HG02759 (cell line): ENCODE data around the gene TLE4.
"Not testable (repeated sequence)": the region's sequence is repeated elsewhere in the genome, so short reads cannot be mapped to it uniquely, and the experiment has no call there.

Experiments
- ATAC-seq: cut with Tn5 transposase; IDR thresholded peaks from one replicate; pipeline ENCODE4 v1.9.1; 2021; ENCODE audit warnings: mild to moderate bottlenecking, moderate library complexity; ENCODE audit not compliant: unreplicated experiment

Gene TLE4

GRCh38 chr9:79709743-79710674 is 138.2 kb downstream of the TLE4 start:
- ATAC-seq: no peak

DNA sequence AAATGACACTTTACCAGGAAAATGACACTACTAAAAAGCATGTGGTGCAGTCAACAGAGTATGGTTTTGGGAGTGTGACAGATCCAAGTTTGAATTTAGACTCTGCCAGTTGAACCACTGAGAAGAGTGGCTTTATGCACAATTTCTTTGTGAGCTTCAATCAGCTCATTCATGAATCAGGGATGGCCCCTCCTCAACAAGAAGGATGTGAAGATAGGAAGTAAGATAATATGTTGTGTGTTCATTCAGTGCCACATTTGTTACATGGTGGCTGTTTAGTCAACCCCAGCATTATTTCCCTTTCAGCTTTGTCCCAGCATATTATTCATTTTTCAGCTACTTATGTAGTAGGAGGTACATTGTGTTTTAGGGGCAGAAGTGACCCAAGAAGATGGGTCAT is 140.1 kb downstream of the TLE4 start:
- no peak for ATAC-seq

- no peak for ATAC-seq
These were observed 147.3 kb downstream of the TLE4 start for GRCh38 chr9:79719021-79719420.

GRCh38 chr9:79719989-79720388 is 148.2 kb downstream of the TLE4 start:
- no peak for ATAC-seq

GRCh38 chr9:79731171-79731890 is 159.6 kb downstream of the TLE4 start:
- ATAC-seq: peak; percentile 89

DNA sequence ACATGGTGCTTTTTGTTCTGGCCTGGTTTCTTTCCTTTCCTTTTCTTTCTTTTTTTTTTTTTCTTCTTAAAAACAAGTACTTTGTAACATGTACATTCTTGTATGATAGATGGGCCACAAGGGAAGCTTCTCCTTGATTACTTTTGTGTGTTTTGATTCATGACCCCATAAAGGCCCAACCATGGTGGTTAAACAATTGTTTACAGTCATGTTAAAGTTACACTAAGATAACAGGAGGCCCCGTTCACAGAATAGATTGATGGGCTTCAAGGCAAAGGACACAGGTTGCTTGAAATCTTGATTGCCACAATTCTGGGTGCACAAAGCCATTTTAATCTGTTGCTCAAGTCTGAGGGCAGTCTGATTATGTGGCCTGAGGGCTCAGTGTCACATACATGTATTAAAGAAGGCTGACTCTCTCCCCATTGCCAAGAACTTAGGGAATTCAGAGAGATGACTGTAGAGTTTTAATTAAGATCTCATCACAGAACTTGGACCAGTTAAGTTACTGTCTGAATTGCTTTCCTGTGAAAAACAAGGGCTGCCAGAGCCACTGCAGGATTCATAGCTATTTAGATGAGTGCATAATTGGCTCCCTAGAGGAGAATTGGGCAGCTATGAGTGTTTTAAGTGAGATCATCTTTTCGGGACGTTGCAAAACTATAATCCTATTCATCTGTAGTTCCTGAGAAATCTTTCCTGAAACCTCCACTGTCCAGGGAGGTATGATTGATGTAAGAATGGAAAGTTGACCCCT is 163.4 kb downstream of the TLE4 start:
- no peak for ATAC-seq

DNA sequence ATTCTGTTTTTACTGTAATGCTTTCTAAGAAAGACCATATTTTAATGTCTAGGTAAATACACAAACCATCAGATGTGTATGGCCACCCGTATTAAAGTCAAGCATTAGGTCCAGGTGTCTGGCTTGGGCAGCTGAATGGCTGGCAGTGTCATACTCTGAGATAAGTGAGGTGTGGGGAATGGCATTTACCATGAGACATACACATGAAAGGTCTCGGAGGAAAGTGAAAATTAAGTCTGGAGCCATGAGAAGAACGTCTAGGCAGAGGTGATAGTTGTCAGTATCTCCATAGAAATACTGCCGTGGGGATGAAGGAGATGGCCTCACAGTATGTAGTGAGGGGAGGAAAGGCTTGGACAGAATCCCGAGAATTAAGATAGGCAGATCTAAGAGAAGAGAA is 164.3 kb downstream of the TLE4 start:
- no peak for ATAC-seq

GRCh38 chr9:79741381-79741780 is 169.6 kb downstream of the TLE4 start:
- no peak for ATAC-seq

- no peak for ATAC-seq
These were observed 170.5 kb downstream of the TLE4 start for GRCh38 chr9:79742110-79742721.

DNA sequence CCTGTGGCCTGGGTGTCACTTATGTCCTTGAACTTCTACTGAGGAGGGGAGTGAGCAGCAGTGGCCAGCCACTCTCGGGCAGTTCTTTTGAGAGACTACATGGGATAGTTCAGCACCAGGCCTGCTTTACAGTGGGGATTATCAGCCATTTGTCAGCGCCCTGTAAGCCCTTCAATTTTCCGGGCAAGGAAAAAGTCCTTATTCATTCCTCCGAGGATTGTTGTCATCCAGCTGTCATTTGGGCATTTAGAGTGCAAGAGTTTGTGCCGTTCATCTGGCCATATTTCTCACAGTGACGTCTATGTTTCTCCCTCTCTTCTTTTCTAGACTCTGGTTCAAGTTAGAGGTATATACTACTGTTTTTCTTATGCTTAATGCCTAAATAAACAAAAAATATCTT is 172.8 kb downstream of the TLE4 start:
- ATAC-seq: no peak

DNA sequence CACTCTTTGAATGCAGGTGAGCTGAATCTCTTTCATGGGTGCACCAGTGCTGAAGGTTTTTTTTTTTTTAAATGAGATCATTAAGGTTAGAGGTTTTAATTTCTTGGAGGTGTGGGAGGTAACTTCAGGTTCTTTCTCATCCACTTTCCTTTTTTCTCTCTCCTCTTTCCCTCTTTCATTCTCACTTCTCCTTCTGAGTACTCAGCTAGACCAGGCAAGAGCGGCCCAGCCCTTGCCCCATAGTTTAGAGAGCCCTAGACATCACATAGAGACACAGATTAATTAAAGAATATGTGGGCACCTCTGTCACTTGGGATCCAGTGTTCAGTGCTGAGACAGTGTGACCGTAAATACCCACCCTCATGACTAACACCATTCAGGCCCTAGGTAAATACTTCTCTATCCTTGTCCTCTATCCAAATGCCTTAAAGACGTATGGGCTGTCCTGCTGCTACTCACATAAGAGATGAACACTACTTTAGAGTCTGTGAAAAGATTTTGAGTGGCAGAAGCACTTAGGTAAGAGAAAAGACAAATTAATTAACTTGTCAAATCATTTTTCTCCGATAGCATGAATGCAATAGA is 174.1 kb downstream of the TLE4 start:
- ATAC-seq: no peak

- ATAC-seq: not testable (repeated sequence)
These were observed 180.2 kb downstream of the TLE4 start for GRCh38 chr9:79751895-79752466.

DNA sequence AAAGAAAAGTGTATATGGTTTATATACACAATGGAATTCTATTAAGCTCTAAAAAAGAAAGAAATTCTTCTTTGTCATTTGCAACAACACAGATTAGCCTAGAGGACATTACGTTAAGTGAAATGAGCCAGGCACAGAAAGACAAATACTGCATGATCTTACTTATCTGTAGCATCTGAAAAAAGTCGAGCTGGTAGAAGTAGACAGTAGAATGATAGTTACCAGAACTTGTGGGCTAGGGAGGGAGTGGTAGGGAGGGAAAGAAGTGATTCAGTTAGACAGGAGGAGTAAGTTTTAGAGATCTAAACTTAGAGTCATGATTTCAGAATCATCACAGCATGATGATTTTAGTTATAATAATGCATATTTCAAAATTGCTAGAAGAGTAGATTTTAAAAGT is 184.6 kb downstream of the TLE4 start:
- ATAC-seq: no peak

DNA sequence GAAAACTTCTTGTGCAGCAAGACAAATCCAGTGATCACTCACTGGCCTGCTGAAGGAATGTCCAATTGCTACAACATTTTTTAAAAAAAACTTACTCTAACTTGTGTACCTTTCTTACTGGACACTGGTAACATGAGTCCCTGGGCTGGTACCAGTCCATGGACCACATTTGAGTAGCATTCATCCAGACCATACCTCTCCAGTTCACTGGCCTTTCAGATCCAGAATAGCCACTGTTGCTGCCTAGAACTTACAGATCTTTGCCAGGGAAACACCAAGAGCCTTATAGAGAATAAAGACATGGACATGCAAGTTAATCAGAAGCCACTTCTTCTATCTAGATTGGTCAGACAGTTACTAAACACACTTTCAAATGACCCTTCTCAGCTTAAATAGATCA is 185.3 kb downstream of the TLE4 start:
- ATAC-seq: no peak

DNA sequence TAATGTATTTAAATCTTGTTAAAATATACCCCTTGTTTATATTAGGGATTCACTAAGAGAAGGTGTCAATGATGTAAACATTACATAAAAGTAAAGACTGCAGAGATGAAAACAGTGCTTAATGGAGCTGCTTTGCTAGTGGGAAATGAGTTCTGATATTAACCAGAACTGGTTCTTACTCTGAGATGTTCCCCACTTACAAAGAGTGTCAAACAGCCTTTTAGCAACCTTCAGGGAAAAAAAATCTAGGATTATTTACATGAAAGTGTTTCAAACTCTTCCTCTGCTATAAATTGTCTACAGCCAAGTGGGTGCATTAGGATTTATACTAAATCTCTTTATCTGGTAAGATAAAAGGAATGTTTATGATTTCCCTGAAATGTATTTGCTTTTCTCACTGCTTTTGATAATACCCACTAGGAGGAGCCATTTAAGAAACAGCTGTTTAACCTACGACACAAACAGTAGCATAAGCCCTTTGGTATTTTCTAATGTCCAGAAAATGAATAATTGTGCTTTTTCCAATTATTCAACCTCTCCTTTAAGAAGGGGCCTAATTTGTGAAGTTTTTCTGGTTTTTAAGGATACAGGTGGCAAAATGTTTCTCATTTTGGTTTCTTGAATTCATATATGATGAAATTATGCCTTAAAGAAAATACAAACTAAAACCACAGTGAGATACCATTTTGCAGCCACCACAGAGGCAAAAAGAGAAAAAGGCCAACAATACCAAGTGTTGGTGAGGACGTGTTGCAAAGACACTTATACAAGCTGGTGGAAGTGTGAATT is 186.3 kb downstream of the TLE4 start:
- no peak for ATAC-seq

GRCh38 chr9:79759460-79759859 is 187.7 kb downstream of the TLE4 start:
- no peak for ATAC-seq

DNA sequence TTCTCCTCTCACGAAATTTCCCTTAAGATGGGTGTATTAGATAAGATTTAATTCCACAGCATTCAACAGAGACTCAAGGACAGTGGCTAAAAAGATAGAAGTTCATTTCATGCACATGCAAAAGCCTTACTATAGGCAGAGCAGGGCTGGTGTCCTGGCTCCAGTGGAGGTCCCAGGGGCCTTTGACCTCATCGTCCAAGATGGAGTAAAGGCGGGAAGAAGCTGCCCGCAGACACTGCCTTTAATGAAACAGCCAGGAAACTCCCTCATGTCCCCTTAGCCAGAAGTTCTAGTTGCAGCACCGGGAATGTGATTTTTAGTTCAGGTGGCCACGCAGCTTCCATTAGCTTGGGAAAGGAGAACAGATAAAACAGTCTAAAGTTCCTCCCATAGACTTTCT is 190.3 kb downstream of the TLE4 start:
- ATAC-seq: no peak

GRCh38 chr9:79763671-79764285 is 192.0 kb downstream of the TLE4 start:
- no peak for ATAC-seq

DNA sequence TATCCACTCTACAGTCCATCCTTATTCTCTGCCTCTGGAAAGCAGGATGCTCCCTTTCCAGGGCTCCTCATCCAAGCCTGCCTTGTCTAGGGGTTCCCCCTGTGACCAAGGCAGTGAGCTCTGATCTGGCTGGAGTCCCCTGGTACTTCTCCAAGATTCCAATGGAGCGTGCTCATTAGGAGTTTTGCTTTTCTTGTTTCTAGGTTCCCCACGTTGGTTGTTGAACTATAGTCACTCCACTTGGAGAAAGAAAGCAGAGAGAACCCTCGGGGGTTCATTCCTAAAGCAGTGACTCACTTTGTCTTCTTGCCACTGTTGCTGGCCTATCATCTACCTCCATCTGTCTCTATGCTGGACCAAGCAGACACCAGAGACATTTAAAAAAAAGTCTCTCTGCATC is 192.6 kb downstream of the TLE4 start:
- ATAC-seq: no peak
